ENCODE measurements around the gene NECTIN1.

DNA sequence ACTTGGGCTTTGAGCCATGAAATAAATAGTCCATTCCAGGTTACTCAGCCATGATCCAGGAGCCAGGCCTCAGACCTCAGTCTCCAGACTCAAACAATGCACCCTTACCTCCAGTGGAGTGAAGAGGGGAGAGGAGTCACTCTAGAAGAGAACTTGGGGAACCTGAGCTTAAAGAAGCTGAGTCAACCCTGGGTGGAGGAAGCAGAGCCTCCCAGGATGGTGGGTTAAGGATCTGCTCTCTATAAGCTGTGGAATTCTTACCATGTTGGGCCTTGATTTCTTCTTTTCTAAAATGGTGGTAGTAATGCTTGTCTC lies 113.2 kb downstream of the NECTIN1 start:
- TF ChIP-seq, protein P1, sequence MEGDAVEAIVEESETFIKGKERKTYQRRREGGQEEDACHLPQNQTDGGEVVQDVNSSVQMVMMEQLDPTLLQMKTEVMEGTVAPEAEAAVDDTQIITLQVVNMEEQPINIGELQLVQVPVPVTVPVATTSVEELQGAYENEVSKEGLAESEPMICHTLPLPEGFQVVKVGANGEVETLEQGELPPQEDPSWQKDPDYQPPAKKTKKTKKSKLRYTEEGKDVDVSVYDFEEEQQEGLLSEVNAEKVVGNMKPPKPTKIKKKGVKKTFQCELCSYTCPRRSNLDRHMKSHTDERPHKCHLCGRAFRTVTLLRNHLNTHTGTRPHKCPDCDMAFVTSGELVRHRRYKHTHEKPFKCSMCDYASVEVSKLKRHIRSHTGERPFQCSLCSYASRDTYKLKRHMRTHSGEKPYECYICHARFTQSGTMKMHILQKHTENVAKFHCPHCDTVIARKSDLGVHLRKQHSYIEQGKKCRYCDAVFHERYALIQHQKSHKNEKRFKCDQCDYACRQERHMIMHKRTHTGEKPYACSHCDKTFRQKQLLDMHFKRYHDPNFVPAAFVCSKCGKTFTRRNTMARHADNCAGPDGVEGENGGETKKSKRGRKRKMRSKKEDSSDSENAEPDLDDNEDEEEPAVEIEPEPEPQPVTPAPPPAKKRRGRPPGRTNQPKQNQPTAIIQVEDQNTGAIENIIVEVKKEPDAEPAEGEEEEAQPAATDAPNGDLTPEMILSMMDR (IDR thresholded peaks at IDR 0.05), result no peak
- no peak for TF ChIP-seq POLR2A (IDR thresholded peaks at IDR 0.05)

Data from upper lobe of left lung (tissue), 4 donors.